Pons (tissue), 1 donor: Measurements from ENCODE around the gene RABL2B.
"Not testable (repeated sequence)": the region's sequence is repeated elsewhere in the genome, so short reads cannot be mapped to it uniquely, and the experiment has no call there.

ENCODE experiments used
- DNase-seq: peaks from one replicate; pipeline ENCODE4 v3.0.0-alpha.2; 2016; ENCODE audit warnings: low spot score

RABL2B gene

DNA sequence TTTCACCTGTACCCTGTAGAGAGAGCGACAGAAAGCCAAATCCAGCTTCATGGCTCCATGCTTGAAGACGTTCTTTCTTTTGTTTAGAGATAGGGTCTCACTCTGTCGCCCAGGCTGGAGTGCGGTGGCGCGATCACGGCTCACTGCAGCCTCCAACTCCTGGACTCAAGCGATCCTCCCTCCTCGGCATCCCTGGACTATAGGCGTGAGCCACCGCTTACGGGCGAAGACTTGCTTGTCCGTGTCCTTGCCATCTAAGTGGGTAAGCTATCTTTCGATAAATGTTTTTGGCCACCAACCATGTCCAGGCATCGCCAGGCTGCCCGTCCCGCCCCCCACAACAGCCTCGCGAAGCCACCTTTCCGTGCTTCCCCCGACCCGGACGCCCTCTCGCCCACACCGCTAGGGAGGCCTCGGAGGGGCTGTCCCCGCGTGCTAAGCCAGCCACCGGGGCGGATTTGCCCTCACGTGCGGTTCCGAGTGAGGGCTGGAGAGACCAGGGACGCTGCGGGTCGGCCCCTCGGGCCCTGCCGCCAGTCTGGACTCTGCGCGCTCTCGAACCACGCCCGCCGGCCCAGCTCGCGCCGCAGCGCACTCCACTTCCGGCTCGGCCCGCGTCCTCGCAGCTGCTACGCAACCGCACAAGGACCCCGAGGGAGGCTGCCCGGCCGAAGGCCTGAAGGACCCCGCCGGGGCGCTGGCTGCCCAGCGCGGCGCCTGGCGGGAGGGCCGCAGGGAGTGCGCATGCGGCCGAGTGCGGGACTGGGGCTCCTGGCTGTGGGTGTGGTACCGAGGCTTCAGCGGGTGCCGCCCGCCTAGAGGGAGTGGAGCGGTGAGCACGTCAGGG, at the start of gene RABL2B:
TSS of gene RABL2B (minus strand) at position 604 of the 847 bp plus-strand sequence. CDS start 1,342 bp downstream, outside the sequence.
- DNase-seq, result peak; percentile 77

- DNase-seq, result not testable (repeated sequence)
Measured at GRCh38 chr22:50786936-50787335, 3.5 kb upstream of the RABL2B start.

- DNase-seq, result peak; percentile 39
Measured at GRCh38 chr22:50785289-50785688, 1.9 kb upstream of the RABL2B start.

DNA sequence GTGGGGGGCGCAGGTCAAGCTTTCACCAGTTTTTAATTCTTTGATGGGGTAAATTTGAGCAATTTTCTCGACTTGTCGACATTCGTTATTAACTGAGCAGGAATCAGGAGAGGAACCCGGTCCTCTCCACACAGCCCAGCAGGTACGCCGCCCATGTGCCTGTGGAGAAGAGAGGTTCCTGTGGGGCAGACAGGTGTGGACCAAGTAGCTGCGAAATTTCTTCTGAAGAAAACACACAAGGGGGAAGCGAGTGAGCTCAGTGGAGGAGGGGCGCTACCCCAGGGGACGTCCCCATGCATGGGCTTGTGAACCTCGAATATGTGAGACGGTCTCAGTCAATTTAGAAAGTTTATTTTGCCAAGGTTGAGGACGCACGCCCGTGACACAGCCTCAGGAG, 442 bp upstream of the RABL2B start:
- not testable (repeated sequence) for DNase-seq

- DNase-seq, result not testable (repeated sequence)
Measured at GRCh38 chr22:50782253-50782652, 1.2 kb downstream of the RABL2B start.

DNA sequence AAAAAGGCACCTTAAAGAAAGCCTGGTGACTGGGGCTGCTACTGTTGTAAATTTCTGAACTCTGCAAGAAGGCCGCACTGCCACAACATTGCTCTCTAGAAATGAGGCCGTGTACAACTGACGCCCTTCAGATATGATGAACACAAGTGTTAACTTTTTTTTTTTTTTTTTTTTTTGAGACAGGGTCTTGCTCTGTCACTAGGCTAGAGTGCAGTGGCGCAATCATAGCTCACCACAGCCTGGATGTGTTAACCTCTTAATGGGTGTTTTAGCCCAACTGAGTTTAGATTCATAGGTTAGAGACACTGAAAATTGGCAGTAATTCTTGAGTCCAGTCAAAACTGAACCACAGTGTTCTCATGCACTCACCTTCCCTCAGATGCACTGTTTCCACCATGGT, 3.2 kb downstream of the RABL2B start:
- DNase-seq, result not testable (repeated sequence)

- DNase-seq, result not testable (repeated sequence)
Measured at GRCh38 chr22:50777631-50778030, 5.8 kb downstream of the RABL2B start.

DNA sequence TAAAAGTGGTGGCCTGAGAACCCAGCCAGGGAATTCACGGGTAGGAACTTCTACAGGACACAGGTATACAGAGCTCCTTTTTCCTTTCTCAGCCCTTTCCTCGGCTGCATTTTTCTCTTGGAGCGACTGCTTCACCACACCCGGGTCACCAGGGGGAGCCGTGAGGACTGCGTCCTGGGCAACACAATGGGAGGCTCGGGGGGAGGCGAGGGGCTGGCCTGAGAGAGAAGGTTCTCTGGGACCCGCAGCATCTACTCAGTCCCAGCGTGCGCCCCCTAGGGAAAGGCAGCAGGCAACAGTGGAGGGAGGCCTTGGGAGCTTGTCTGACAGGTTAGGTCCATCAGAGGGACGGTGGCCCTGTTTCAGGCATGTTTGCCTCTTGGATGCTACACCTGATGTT, 8.3 kb downstream of the RABL2B start:
- not testable (repeated sequence) for DNase-seq

- not testable (repeated sequence) for DNase-seq
Measured at GRCh38 chr22:50764288-50764687, 19.1 kb downstream of the RABL2B start.

- DNase-seq, result not testable (repeated sequence)
Measured at GRCh38 chr22:50761829-50762228, 21.6 kb downstream of the RABL2B start.

- not testable (repeated sequence) for DNase-seq
Measured at GRCh38 chr22:50759597-50760341, 23.7 kb downstream of the RABL2B start.

DNA sequence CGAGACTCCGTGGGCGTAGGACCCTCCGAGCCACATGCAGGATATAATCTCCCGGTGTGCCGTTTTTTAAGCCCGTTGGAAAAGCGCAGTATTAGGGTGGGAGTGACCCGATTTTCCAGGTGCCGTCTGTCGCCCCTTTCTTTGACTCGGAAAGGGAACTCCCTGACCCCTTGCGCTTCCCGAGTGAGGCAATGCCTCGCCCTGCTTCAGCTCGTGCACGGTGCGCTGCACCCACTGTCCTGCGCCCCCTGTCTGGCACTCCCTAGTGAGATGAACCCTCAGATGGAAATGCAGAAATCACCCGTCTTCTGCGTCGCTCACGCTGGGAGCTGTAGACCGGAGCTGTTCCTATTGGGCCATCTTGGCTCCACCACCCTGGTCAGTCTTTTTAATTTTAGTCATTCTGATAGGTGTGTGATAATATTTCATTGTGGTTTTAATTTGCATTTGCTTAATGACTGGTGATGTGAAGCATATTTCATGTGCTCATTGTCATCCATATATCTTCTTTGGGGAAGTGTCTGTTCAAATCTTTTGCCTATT, 26.4 kb downstream of the RABL2B start:
- DNase-seq, result peak; percentile 21

GRCh38 chr22:50756406-50756805, 27.0 kb downstream of the RABL2B start:
- DNase-seq, result not testable (repeated sequence)

- not testable (repeated sequence) for DNase-seq
Measured at GRCh38 chr22:50755251-50755650, 28.2 kb downstream of the RABL2B start.

GRCh38 chr22:50749302-50750074, 33.9 kb downstream of the RABL2B start:
- DNase-seq, result not testable (repeated sequence)

GRCh38 chr22:50748630-50749029, 34.8 kb downstream of the RABL2B start:
- DNase-seq, result not testable (repeated sequence)

- not testable (repeated sequence) for DNase-seq
Measured at GRCh38 chr22:50747521-50747920, 35.9 kb downstream of the RABL2B start.

- not testable (repeated sequence) for DNase-seq
Measured at GRCh38 chr22:50744424-50744823, 39.0 kb downstream of the RABL2B start.

- not testable (repeated sequence) for DNase-seq
Measured at GRCh38 chr22:50740714-50741113, 42.7 kb downstream of the RABL2B start.

GRCh38 chr22:50739894-50740293, 43.5 kb downstream of the RABL2B start:
- DNase-seq, result no peak

- no peak for DNase-seq
Measured at GRCh38 chr22:50739279-50739691, 44.2 kb downstream of the RABL2B start.
